Measurements from ENCODE around the gene CENPU. TPM values are rescaled to one million over a fixed set of nuclear protein-coding genes. Genes with fewer than 3 reads are reported as not detected.
A peak's percentile ranks its signal among the peaks of the same experiment; 100 is the strongest.

CENPU gene
- total RNA-seq, 1 experiment from 2014 or later = 47.7 TPM

- Histone ChIP-seq H3K27me3 (ENCODE audit: insufficient read depth, low read depth) (no peaks in the 10 kb centered on the region), H3K27ac (peak overlapping the region; percentile 73; the same call in 1 of the 2 replicates), H3K4me1 (replicated peaks; ENCODE audit: insufficient read depth) (peaks cover 20% of the 10 kb centered on the region), H4K20me1 (ENCODE audit: insufficient read depth) (no peaks in the 10 kb centered on the region; the same call in 1 of the 2 replicates), H3K4me3 (peak overlapping the region; percentile 83), H3K4me2 (peak overlapping the region; percentile 90), H3K36me3 (ENCODE audit: low read depth) (no peaks in the 10 kb centered on the region), H3K79me2 (ENCODE audit: low read depth) (peaks cover 48% of the 10 kb centered on the region), H3K9me2 (ENCODE audit: insufficient read depth) (no peaks in the 10 kb centered on the region), H2AFZ (peak overlapping the region; percentile 76; the same call in 1 of the 2 replicates), H3K9me3 (ENCODE audit: insufficient read depth, low read depth) (no peaks in the 10 kb centered on the region), H3F3A (ENCODE audit: insufficient read depth, low read depth) (no peaks in the 10 kb centered on the region)
- intact Hi-C loops (cut with micrococcal nuclease; ENCODE audit: unreplicated experiment) = loop anchor here (2.0 to 10.0 kb wide), 5 partner anchors 51 to 361 kb away; partner anchors contain the start of gene IRF2
- ChIA-PET CTCF (interaction anchor here (0.6 kb wide), 2 partner anchors 290 to 1047 kb away, joined by 3 read pairs; no protein-coding TSS in a partner anchor), POLR2A (ENCODE audit: unreplicated experiment) (no interaction called here)
- DNase-seq = no peak
- no peak for TF ChIP-seq EZH2 (IDR thresholded peaks at IDR 0.05; ENCODE audit: low read depth)
- no peak for TF ChIP-seq CTCF (conservative IDR thresholded peaks at IDR 0.05)
- TSS peak; percentile 38 for BruUV-seq (replicated peaks)
These were observed 86.4 kb downstream of the CENPU start for GRCh38 chr4:184647266-184648053.

GRCh38 chr4:184645904-184646610 lies 87.8 kb downstream of the CENPU start:
- H3K4me3 ChIP-seq = no peak overlapping the region
- H3K27ac ChIP-seq = no peak overlapping the region
- intact Hi-C loops (cut with micrococcal nuclease; ENCODE audit: unreplicated experiment) = loop anchor here (10.0 kb wide), 1 partner anchor 241 kb away; no protein-coding TSS in a partner anchor
- peaks cover 20% of the 10 kb centered on the region for H3K4me1 ChIP-seq (replicated peaks; ENCODE audit: insufficient read depth)
- no TSS peak for BruUV-seq (replicated peaks)
- H3K4me2 ChIP-seq = no peak overlapping the region; the same call in 1 of the 2 replicates
- no peak overlapping the region for H2AFZ ChIP-seq
- no peaks in the 10 kb centered on the region for H3K36me3 ChIP-seq (ENCODE audit: low read depth)
- no peaks in the 10 kb centered on the region for H3K9me2 ChIP-seq (ENCODE audit: insufficient read depth)
- TF ChIP-seq EZH2 (IDR thresholded peaks at IDR 0.05; ENCODE audit: low read depth) (no peak), CTCF (conservative IDR thresholded peaks at IDR 0.05) (no peak)
- peaks cover 52% of the 10 kb centered on the region for H3K79me2 ChIP-seq (ENCODE audit: low read depth)
- H3K9me3 ChIP-seq (ENCODE audit: insufficient read depth, low read depth) = no peaks in the 10 kb centered on the region
- ChIA-PET POLR2A (ENCODE audit: unreplicated experiment) (no interaction called here), CTCF (no interaction called here)
- H3K27me3 ChIP-seq (ENCODE audit: insufficient read depth, low read depth) = no peaks in the 10 kb centered on the region
- H4K20me1 ChIP-seq (ENCODE audit: insufficient read depth) = no peaks in the 10 kb centered on the region; the same call in 1 of the 2 replicates
- DNase-seq = no peak
- no peaks in the 10 kb centered on the region for H3F3A ChIP-seq (ENCODE audit: insufficient read depth, low read depth)

GRCh38 chr4:184644553-184645307 lies 89.2 kb downstream of the CENPU start:
- Histone ChIP-seq H3K4me1 (replicated peaks; ENCODE audit: insufficient read depth) (peaks cover 16% of the 10 kb centered on the region), H3K79me2 (ENCODE audit: low read depth) (peaks cover 47% of the 10 kb centered on the region), H3K9me3 (ENCODE audit: insufficient read depth, low read depth) (no peaks in the 10 kb centered on the region), H3K36me3 (ENCODE audit: low read depth) (no peaks in the 10 kb centered on the region), H3K4me3 (no peak overlapping the region), H3K27ac (no peak overlapping the region), H3F3A (ENCODE audit: insufficient read depth, low read depth) (no peaks in the 10 kb centered on the region), H3K9me2 (ENCODE audit: insufficient read depth) (no peaks in the 10 kb centered on the region), H2AFZ (no peak overlapping the region), H4K20me1 (ENCODE audit: insufficient read depth) (no peaks in the 10 kb centered on the region; the same call in 1 of the 2 replicates), H3K4me2 (no peak overlapping the region), H3K27me3 (ENCODE audit: insufficient read depth, low read depth) (no peaks in the 10 kb centered on the region)
- no TSS peak for BruUV-seq (replicated peaks)
- CTCF ChIA-PET = no interaction called here
- no peak for TF ChIP-seq CTCF (conservative IDR thresholded peaks at IDR 0.05)
- no peak for TF ChIP-seq EZH2 (IDR thresholded peaks at IDR 0.05; ENCODE audit: low read depth)
- POLR2A ChIA-PET (ENCODE audit: unreplicated experiment) = interaction anchor here (0.6 to 0.7 kb wide), 2 partner anchors 10 to 103 kb away, joined by 4 to 11 read pairs; no protein-coding TSS in a partner anchor
- intact Hi-C loops (cut with micrococcal nuclease; ENCODE audit: unreplicated experiment) = loop anchor here (10.0 kb wide), 1 partner anchor 240 kb away; no protein-coding TSS in a partner anchor
- no peak for DNase-seq
